ENCODE measurements around the gene NEUROD6. TPM values are rescaled to one million over a fixed set of nuclear protein-coding genes. Genes with fewer than 3 reads are reported as not detected.

The NEUROD6 gene
- total RNA-seq = not detected

GRCh38 chr7:31340603-31341002 lies at the start of gene NEUROD6:
Gene NEUROD6, minus strand, starts transcription at chr7:31340726. Its CDS starts 1,458 bp downstream, at chr7:31339268.
- DNase-seq = no peak
- no peaks in the 10 kb centered on the region for H3K9me3 Mint-ChIP-seq
- H3K36me3 Mint-ChIP-seq (ENCODE audit: insufficient read depth) = no peaks in the 10 kb centered on the region
- ATAC-seq = no peak
- no peak within 1 kb of the TSS for H3K4me3 Mint-ChIP-seq
- peaks cover 13% of the 10 kb centered on the region for H3K27me3 Mint-ChIP-seq (ENCODE audit: low read depth)
- H3K4me1 Mint-ChIP-seq (ENCODE audit: low read depth) = no peaks in the 10 kb centered on the region

GRCh38 chr7:31384466-31384865 lies 43.9 kb upstream of the NEUROD6 start:
- H3K9me3 Mint-ChIP-seq = peaks cover 9% of the 10 kb centered on the region
- ATAC-seq = no peak
- no peak for DNase-seq
- no peaks in the 10 kb centered on the region for H3K36me3 Mint-ChIP-seq (ENCODE audit: insufficient read depth)
- H3K4me3 Mint-ChIP-seq = no peak overlapping the region
- no peaks in the 10 kb centered on the region for H3K4me1 Mint-ChIP-seq (ENCODE audit: low read depth)
- H3K27me3 Mint-ChIP-seq (ENCODE audit: low read depth) = no peaks in the 10 kb centered on the region

GRCh38 chr7:31382722-31383121 lies 42.2 kb upstream of the NEUROD6 start:
- no peak for DNase-seq

GRCh38 chr7:31373337-31374289 lies 33.1 kb upstream of the NEUROD6 start:
- no peak for DNase-seq
- Mint-ChIP-seq H3K4me1 (ENCODE audit: low read depth) (no peaks in the 10 kb centered on the region), H3K36me3 (ENCODE audit: insufficient read depth) (no peaks in the 10 kb centered on the region), H3K9me3 (no peaks in the 10 kb centered on the region), H3K4me3 (no peak overlapping the region), H3K27me3 (ENCODE audit: low read depth) (no peaks in the 10 kb centered on the region)
- no peak for ATAC-seq

More at GRCh38 chr7:31382722-31383121, 42.2 kb upstream of the NEUROD6 start:
- Mint-ChIP-seq H3K4me1 (ENCODE audit: low read depth) (no peaks in the 10 kb centered on the region), H3K27me3 (ENCODE audit: low read depth) (no peaks in the 10 kb centered on the region), H3K36me3 (ENCODE audit: insufficient read depth) (no peaks in the 10 kb centered on the region), H3K9me3 (peaks cover 4% of the 10 kb centered on the region), H3K4me3 (no peak overlapping the region)
- no peak for ATAC-seq

GRCh38 chr7:31372231-31372959 lies 31.9 kb upstream of the NEUROD6 start:
- no peaks in the 10 kb centered on the region for H3K27me3 Mint-ChIP-seq (ENCODE audit: low read depth)
- no peak for ATAC-seq
- H3K4me3 Mint-ChIP-seq = no peak overlapping the region
- no peaks in the 10 kb centered on the region for H3K36me3 Mint-ChIP-seq (ENCODE audit: insufficient read depth)
- no peak for DNase-seq
- H3K9me3 Mint-ChIP-seq = no peaks in the 10 kb centered on the region
- H3K4me1 Mint-ChIP-seq (ENCODE audit: low read depth) = no peaks in the 10 kb centered on the region

GRCh38 chr7:31371621-31372020 lies 31.1 kb upstream of the NEUROD6 start:
- H3K27me3 Mint-ChIP-seq (ENCODE audit: low read depth) = no peaks in the 10 kb centered on the region
- H3K4me3 Mint-ChIP-seq = no peak overlapping the region
- no peak for ATAC-seq
- H3K9me3 Mint-ChIP-seq = no peaks in the 10 kb centered on the region
- H3K4me1 Mint-ChIP-seq (ENCODE audit: low read depth) = no peaks in the 10 kb centered on the region
- DNase-seq = no peak
- no peaks in the 10 kb centered on the region for H3K36me3 Mint-ChIP-seq (ENCODE audit: insufficient read depth)

GRCh38 chr7:31370609-31371008 lies 30.1 kb upstream of the NEUROD6 start:
- Mint-ChIP-seq H3K4me3 (no peak overlapping the region), H3K36me3 (ENCODE audit: insufficient read depth) (no peaks in the 10 kb centered on the region), H3K9me3 (no peaks in the 10 kb centered on the region), H3K4me1 (ENCODE audit: low read depth) (no peaks in the 10 kb centered on the region), H3K27me3 (ENCODE audit: low read depth) (no peaks in the 10 kb centered on the region)
- DNase-seq (no peak), ATAC-seq (no peak)

- Mint-ChIP-seq H3K27me3 (ENCODE audit: low read depth) (no peaks in the 10 kb centered on the region), H3K4me1 (ENCODE audit: low read depth) (no peaks in the 10 kb centered on the region), H3K4me3 (no peak overlapping the region), H3K9me3 (no peaks in the 10 kb centered on the region), H3K36me3 (ENCODE audit: insufficient read depth) (no peaks in the 10 kb centered on the region)
- no peak for ATAC-seq
- no peak for DNase-seq
Observed at GRCh38 chr7:31368620-31369019, 28.1 kb upstream of the NEUROD6 start.

GRCh38 chr7:31363496-31363895 lies 23.0 kb upstream of the NEUROD6 start:
- H3K27me3 Mint-ChIP-seq (ENCODE audit: low read depth) = no peaks in the 10 kb centered on the region
- DNase-seq = no peak
- H3K9me3 Mint-ChIP-seq = no peaks in the 10 kb centered on the region
- ATAC-seq = no peak
- H3K4me3 Mint-ChIP-seq = no peak overlapping the region
- no peaks in the 10 kb centered on the region for H3K4me1 Mint-ChIP-seq (ENCODE audit: low read depth)
- H3K36me3 Mint-ChIP-seq (ENCODE audit: insufficient read depth) = no peaks in the 10 kb centered on the region

- DNase-seq (no peak), ATAC-seq (no peak)
- H3K4me3 Mint-ChIP-seq = no peak overlapping the region
- H3K9me3 Mint-ChIP-seq = no peaks in the 10 kb centered on the region
- no peaks in the 10 kb centered on the region for H3K36me3 Mint-ChIP-seq (ENCODE audit: insufficient read depth)
- H3K27me3 Mint-ChIP-seq (ENCODE audit: low read depth) = no peaks in the 10 kb centered on the region
- no peaks in the 10 kb centered on the region for H3K4me1 Mint-ChIP-seq (ENCODE audit: low read depth)
Observed at GRCh38 chr7:31363051-31363450, 22.5 kb upstream of the NEUROD6 start.

GRCh38 chr7:31362401-31362800 lies 21.9 kb upstream of the NEUROD6 start:
- Mint-ChIP-seq H3K4me3 (no peak overlapping the region), H3K27me3 (ENCODE audit: low read depth) (no peaks in the 10 kb centered on the region), H3K4me1 (ENCODE audit: low read depth) (no peaks in the 10 kb centered on the region), H3K9me3 (no peaks in the 10 kb centered on the region), H3K36me3 (ENCODE audit: insufficient read depth) (no peaks in the 10 kb centered on the region)
- no peak for DNase-seq
- ATAC-seq = no peak

GRCh38 chr7:31358467-31358866 lies 17.9 kb upstream of the NEUROD6 start:
- Mint-ChIP-seq H3K9me3 (no peaks in the 10 kb centered on the region), H3K4me1 (ENCODE audit: low read depth) (no peaks in the 10 kb centered on the region), H3K4me3 (no peak overlapping the region), H3K27me3 (ENCODE audit: low read depth) (no peaks in the 10 kb centered on the region), H3K36me3 (ENCODE audit: insufficient read depth) (no peaks in the 10 kb centered on the region)
- no peak for DNase-seq
- ATAC-seq = no peak

GRCh38 chr7:31345421-31345820 lies 4.9 kb upstream of the NEUROD6 start:
- no peaks in the 10 kb centered on the region for H3K27me3 Mint-ChIP-seq (ENCODE audit: low read depth)
- ATAC-seq (no peak), DNase-seq (no peak)
- no peak overlapping the region for H3K4me3 Mint-ChIP-seq
- H3K9me3 Mint-ChIP-seq = no peaks in the 10 kb centered on the region
- no peaks in the 10 kb centered on the region for H3K4me1 Mint-ChIP-seq (ENCODE audit: low read depth)
- no peaks in the 10 kb centered on the region for H3K36me3 Mint-ChIP-seq (ENCODE audit: insufficient read depth)

GRCh38 chr7:31343516-31344305 lies 3.2 kb upstream of the NEUROD6 start:
- DNase-seq (no peak), ATAC-seq (no peak)
- no peaks in the 10 kb centered on the region for H3K4me1 Mint-ChIP-seq (ENCODE audit: low read depth)
- no peak overlapping the region for H3K4me3 Mint-ChIP-seq
- no peaks in the 10 kb centered on the region for H3K27me3 Mint-ChIP-seq (ENCODE audit: low read depth)
- H3K36me3 Mint-ChIP-seq (ENCODE audit: insufficient read depth) = no peaks in the 10 kb centered on the region
- H3K9me3 Mint-ChIP-seq = no peaks in the 10 kb centered on the region

All from activated T-cell treated with anti-CD3 and anti-CD28 coated beads, Interleukin-2, amount 50 U/mL, for 4 hours (primary cell).